GM23338 (cell line): Measurements from ENCODE around the gene RNF213. TPM values are rescaled to one million over a fixed set of nuclear protein-coding genes. Genes with fewer than 3 reads are reported as not detected.

ENCODE experiments used
- ATAC-seq: fragments of 200-7000 bp; cut with Tn5 transposase; 3 replicates; pipeline ENCODE4 v1.9.1; 2020
- DNase-seq: peaks from one replicate; pipeline ENCODE4 v3.0.0-alpha.2; 2015; ENCODE audit warnings: low spot score
- H2AFZ ChIP-seq: fragments of 200-600 bp; sonication (generic); 2 replicates; pipeline ENCODE4 v1.8.0; 2016; ENCODE audit warnings: antibody characterized with exemption, mild to moderate bottlenecking, moderate library complexity
- H3F3A ChIP-seq: fragments of 200-600 bp; sonication (generic); replicated peaks from 2 replicates; pipeline ENCODE4 v1.8.0; 2017; ENCODE audit warnings: antibody characterized with exemption, mixed run types, low read depth
- H3K27ac ChIP-seq: fragments of 200-600 bp; sonication (generic); 2 replicates; pipeline ENCODE4 v1.6.1; 2016; ENCODE audit warnings: low read depth
- H3K27me3 ChIP-seq: fragments of 200-600 bp; sonication (generic); 2 replicates; pipeline ENCODE4 v1.8.0; 2016; ENCODE audit warnings: mild to moderate bottlenecking, mixed run types, moderate library complexity; ENCODE audit not compliant: insufficient read depth
- H3K36me3 ChIP-seq: fragments of 200-600 bp; sonication (generic); 2 replicates; pipeline ENCODE4 v1.8.0; 2016; ENCODE audit warnings: mild to moderate bottlenecking; ENCODE audit not compliant: insufficient read depth
- H3K4me1 ChIP-seq: fragments of 200-600 bp; sonication (generic); 2 replicates; pipeline ENCODE4 v1.8.0; 2016; ENCODE audit warnings: mild to moderate bottlenecking, moderate library complexity; ENCODE audit not compliant: insufficient read depth
- H3K4me2 ChIP-seq: fragments of 200-600 bp; sonication (generic); 2 replicates; pipeline ENCODE4 v1.7.1; 2017; ENCODE audit warnings: mixed run types
- H3K4me3 ChIP-seq: fragments of 200-600 bp; sonication (generic); 2 replicates; pipeline ENCODE4 v1.6.1; 2016; ENCODE audit warnings: mixed run types
- H3K79me2 ChIP-seq: fragments of 200-600 bp; sonication (generic); replicated peaks from 2 replicates; pipeline ENCODE4 v1.8.0; 2017; ENCODE audit warnings: mild to moderate bottlenecking; ENCODE audit not compliant: insufficient read depth
- H3K9me2 ChIP-seq: fragments of 200-600 bp; sonication (generic); 2 replicates; pipeline ENCODE4 v1.8.0; 2017; ENCODE audit not compliant: insufficient read depth
- H4K20me1 ChIP-seq: fragments of 200-600 bp; sonication (generic); replicated peaks from 2 replicates; pipeline ENCODE4 v1.8.0; 2017; ENCODE audit warnings: mild to moderate bottlenecking; ENCODE audit not compliant: insufficient read depth
- H3K27ac Mint-ChIP-seq: 2 replicates; pipeline ENCODE4 v1.8.0; 2020; ENCODE audit warnings: inconsistent platforms, mild to moderate bottlenecking, moderate library complexity, mixed read lengths
- H3K27me3 Mint-ChIP-seq: 3 replicates; pipeline ENCODE4 v1.8.0; 2022; ENCODE audit warnings: low read depth, mild to moderate bottlenecking, moderate library complexity, mixed read lengths, inconsistent platforms; ENCODE audit not compliant: insufficient read depth, poor library complexity
- H3K36me3 Mint-ChIP-seq: 3 replicates; pipeline ENCODE4 v1.8.0; 2021; ENCODE audit warnings: low read depth, mild to moderate bottlenecking, inconsistent platforms, moderate library complexity, mixed read lengths
- H3K4me1 Mint-ChIP-seq: 3 replicates; pipeline ENCODE4 v1.8.0; 2020; ENCODE audit warnings: mild to moderate bottlenecking, inconsistent platforms, mixed read lengths
- H3K4me3 Mint-ChIP-seq: 3 replicates; pipeline ENCODE4 v1.8.0; 2021; ENCODE audit warnings: moderate library complexity, mild to moderate bottlenecking, inconsistent platforms, mixed read lengths
- H3K9me3 Mint-ChIP-seq: 3 replicates; pipeline ENCODE4 v1.8.0; 2020; ENCODE audit warnings: moderate library complexity, mild to moderate bottlenecking, inconsistent platforms, mixed read lengths
- CTCF ChIP-seq, 2 experiments: fragments of 200-600 bp in 1 of 2; sonication (generic) in 1 of 2; conservative IDR thresholded peaks; 2 replicates each; pipeline versions ENCODE4 v1.5.1 to v1.6.1; 2016 to 2017; ENCODE audit warnings: antibody characterized with exemption in 2 of 2, low read depth in 2 of 2, mild to moderate bottlenecking in 2 of 2, moderate library complexity in 1 of 2
- EZH2 ChIP-seq: fragments of 200-600 bp; sonication (generic); IDR thresholded peaks from one replicate; pipeline ENCODE4 v1.8.0; 2017; ENCODE audit warnings: antibody characterized with exemption, mild to moderate bottlenecking, low read depth; ENCODE audit not compliant: unreplicated experiment
- EZH2phosphoT487 ChIP-seq: fragments of 200-600 bp; sonication (generic); IDR thresholded peaks from one replicate; pipeline ENCODE4 v1.8.1; 2018; ENCODE audit warnings: antibody characterized with exemption; ENCODE audit not compliant: unreplicated experiment
- JUNB ChIP-seq: IDR thresholded peaks from one replicate; pipeline ENCODE4 v1.6.1; 2016; ENCODE audit warnings: antibody characterized with exemption; ENCODE audit not compliant: unreplicated experiment
- NANOG ChIP-seq: IDR thresholded peaks from 2 replicates; pipeline ENCODE4 v1.6.1; 2016; ENCODE audit warnings: antibody characterized with exemption, borderline replicate concordance
- POLR2AphosphoS5 ChIP-seq: IDR thresholded peaks from 2 replicates; pipeline ENCODE4 v1.6.1; 2016; ENCODE audit warnings: antibody characterized with exemption, low read depth
- STAT1 ChIP-seq: IDR thresholded peaks from one replicate; pipeline ENCODE4 v1.6.1; 2016; ENCODE audit warnings: antibody characterized with exemption; ENCODE audit not compliant: unreplicated experiment
- ZNF114 ChIP-seq: fragments of 250-450 bp; sonication (Bioruptor Pico); IDR thresholded peaks from 2 replicates; pipeline ENCODE4 v1.5.0; 2020; ENCODE audit warnings: mild to moderate bottlenecking, moderate library complexity
- polyA plus RNA-seq: library from polyadenylated mRNA; unstranded; fragments of >200 nt; fragmentation: Nextera tagmentation; extraction: Ambion mirVana; gene quantifications from 2 replicates; pipeline ENCODE4 v1.2.1, GENCODE V29; 2016
- total RNA-seq: library from RNA; depleted of rRNA; stranded (reverse); fragments of >200 nt; shearing (Covaris generic); gene quantifications from 2 replicates; pipeline ENCODE4 v1.2.3, GENCODE V29; 2014
- TF ChIP-seq, protein P1 (sequence below): IDR thresholded peaks from one replicate; pipeline ENCODE4 v1.6.1; 2018; ENCODE audit warnings: antibody characterized with exemption; ENCODE audit not compliant: unreplicated experiment
- TF ChIP-seq, protein P2 (sequence below): fragments of 250-450 bp; sonication (Bioruptor Pico); IDR thresholded peaks from 2 replicates; pipeline ENCODE4 v1.5.0; 2020; ENCODE audit warnings: mild to moderate bottlenecking, moderate library complexity
- TF ChIP-seq, protein P3 (sequence below): IDR thresholded peaks from 2 replicates; pipeline ENCODE4 v1.6.1; 2016; ENCODE audit warnings: antibody characterized with exemption

The RNF213 gene
- total and polyA plus RNA-seq, 2 experiments from 2014 or later: 21.2 to 67.2 TPM

DNA sequence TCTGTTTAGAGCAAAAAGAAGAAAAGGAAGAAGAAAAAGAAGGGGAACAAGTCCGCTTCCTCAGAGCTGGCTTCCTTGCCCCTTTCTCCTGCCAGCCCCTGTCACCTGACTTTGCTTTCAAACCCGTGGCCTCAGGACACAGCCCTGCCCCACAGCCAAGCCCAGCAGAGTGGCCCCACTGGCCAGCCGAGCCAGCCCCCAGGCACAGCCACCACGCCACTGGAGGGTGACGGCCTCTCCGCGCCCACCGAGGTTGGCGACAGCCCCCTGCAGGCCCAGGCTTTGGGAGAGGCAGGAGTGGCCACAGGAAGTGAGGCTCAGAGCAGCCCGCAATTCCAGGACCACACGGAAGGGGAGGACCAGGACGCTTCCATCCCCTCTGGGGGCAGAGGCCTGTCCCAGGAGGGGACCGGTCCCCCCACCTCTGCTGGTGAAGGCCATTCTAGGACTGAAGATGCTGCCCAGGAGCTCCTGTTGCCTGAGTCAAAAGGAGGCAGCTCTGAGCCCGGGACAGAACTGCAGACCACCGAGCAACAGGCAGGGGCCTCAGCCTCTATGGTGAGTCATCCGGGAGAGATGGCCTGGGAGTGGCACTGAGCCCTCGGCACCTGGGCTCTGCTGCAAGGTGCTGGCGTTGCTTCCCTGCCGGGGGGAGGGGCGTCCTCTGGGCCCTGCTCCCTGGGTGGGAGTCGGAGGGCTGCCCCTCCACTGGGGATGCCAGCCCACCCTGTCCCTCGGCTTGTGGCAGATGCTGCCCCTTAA lies 27.3 kb downstream of the RNF213 start (continued):
- TF ChIP-seq JUNB: no peak

- no peak for TF ChIP-seq EZH2phosphoT487
- TF ChIP-seq, protein P1, sequence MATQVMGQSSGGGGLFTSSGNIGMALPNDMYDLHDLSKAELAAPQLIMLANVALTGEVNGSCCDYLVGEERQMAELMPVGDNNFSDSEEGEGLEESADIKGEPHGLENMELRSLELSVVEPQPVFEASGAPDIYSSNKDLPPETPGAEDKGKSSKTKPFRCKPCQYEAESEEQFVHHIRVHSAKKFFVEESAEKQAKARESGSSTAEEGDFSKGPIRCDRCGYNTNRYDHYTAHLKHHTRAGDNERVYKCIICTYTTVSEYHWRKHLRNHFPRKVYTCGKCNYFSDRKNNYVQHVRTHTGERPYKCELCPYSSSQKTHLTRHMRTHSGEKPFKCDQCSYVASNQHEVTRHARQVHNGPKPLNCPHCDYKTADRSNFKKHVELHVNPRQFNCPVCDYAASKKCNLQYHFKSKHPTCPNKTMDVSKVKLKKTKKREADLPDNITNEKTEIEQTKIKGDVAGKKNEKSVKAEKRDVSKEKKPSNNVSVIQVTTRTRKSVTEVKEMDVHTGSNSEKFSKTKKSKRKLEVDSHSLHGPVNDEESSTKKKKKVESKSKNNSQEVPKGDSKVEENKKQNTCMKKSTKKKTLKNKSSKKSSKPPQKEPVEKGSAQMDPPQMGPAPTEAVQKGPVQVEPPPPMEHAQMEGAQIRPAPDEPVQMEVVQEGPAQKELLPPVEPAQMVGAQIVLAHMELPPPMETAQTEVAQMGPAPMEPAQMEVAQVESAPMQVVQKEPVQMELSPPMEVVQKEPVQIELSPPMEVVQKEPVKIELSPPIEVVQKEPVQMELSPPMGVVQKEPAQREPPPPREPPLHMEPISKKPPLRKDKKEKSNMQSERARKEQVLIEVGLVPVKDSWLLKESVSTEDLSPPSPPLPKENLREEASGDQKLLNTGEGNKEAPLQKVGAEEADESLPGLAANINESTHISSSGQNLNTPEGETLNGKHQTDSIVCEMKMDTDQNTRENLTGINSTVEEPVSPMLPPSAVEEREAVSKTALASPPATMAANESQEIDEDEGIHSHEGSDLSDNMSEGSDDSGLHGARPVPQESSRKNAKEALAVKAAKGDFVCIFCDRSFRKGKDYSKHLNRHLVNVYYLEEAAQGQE: no peak
- no peak for TF ChIP-seq JUNB
- no peak for TF ChIP-seq NANOG
- no peak for TF ChIP-seq STAT1
- TF ChIP-seq, protein P2, sequence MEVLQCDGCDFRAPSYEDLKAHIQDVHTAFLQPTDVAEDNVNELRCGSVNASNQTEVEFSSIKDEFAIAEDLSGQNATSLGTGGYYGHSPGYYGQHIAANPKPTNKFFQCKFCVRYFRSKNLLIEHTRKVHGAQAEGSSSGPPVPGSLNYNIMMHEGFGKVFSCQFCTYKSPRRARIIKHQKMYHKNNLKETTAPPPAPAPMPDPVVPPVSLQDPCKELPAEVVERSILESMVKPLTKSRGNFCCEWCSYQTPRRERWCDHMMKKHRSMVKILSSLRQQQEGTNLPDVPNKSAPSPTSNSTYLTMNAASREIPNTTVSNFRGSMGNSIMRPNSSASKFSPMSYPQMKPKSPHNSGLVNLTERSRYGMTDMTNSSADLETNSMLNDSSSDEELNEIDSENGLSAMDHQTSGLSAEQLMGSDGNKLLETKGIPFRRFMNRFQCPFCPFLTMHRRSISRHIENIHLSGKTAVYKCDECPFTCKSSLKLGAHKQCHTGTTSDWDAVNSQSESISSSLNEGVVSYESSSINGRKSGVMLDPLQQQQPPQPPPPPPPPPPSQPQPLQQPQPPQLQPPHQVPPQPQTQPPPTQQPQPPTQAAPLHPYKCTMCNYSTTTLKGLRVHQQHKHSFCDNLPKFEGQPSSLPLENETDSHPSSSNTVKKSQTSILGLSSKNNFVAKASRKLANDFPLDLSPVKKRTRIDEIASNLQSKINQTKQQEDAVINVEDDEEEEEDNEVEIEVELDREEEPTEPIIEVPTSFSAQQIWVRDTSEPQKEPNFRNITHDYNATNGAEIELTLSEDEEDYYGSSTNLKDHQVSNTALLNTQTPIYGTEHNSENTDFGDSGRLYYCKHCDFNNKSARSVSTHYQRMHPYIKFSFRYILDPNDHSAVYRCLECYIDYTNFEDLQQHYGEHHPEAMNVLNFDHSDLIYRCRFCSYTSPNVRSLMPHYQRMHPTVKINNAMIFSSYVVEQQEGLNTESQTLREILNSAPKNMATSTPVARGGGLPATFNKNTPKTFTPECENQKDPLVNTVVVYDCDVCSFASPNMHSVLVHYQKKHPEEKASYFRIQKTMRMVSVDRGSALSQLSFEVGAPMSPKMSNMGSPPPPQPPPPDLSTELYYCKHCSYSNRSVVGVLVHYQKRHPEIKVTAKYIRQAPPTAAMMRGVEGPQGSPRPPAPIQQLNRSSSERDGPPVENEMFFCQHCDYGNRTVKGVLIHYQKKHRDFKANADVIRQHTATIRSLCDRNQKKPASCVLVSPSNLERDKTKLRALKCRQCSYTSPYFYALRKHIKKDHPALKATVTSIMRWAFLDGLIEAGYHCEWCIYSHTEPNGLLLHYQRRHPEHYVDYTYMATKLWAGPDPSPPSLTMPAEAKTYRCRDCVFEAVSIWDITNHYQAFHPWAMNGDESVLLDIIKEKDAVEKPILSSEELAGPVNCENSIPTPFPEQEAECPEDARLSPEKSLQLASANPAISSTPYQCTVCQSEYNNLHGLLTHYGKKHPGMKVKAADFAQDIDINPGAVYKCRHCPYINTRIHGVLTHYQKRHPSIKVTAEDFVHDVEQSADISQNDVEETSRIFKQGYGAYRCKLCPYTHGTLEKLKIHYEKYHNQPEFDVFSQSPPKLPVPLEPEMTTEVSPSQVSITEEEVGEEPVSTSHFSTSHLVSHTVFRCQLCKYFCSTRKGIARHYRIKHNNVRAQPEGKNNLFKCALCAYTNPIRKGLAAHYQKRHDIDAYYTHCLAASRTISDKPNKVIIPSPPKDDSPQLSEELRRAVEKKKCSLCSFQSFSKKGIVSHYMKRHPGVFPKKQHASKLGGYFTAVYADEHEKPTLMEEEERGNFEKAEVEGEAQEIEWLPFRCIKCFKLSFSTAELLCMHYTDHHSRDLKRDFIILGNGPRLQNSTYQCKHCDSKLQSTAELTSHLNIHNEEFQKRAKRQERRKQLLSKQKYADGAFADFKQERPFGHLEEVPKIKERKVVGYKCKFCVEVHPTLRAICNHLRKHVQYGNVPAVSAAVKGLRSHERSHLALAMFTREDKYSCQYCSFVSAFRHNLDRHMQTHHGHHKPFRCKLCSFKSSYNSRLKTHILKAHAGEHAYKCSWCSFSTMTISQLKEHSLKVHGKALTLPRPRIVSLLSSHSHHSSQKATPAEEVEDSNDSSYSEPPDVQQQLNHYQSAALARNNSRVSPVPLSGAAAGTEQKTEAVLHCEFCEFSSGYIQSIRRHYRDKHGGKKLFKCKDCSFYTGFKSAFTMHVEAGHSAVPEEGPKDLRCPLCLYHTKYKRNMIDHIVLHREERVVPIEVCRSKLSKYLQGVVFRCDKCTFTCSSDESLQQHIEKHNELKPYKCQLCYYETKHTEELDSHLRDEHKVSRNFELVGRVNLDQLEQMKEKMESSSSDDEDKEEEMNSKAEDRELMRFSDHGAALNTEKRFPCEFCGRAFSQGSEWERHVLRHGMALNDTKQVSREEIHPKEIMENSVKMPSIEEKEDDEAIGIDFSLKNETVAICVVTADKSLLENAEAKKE (CRISPR knock-in tag): no peak
- no peak for TF ChIP-seq ZNF114 (CRISPR knock-in tag)
- no peak for TF ChIP-seq CTCF (conservative IDR thresholded peaks at IDR 0.05; ENCODE audit: low read depth in 2 of 2)
- TF ChIP-seq POLR2AphosphoS5: no peak
- no peak for TF ChIP-seq EZH2
- TF ChIP-seq, protein P3, sequence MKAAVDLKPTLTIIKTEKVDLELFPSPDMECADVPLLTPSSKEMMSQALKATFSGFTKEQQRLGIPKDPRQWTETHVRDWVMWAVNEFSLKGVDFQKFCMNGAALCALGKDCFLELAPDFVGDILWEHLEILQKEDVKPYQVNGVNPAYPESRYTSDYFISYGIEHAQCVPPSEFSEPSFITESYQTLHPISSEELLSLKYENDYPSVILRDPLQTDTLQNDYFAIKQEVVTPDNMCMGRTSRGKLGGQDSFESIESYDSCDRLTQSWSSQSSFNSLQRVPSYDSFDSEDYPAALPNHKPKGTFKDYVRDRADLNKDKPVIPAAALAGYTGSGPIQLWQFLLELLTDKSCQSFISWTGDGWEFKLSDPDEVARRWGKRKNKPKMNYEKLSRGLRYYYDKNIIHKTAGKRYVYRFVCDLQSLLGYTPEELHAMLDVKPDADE: no peak
- no peaks in the 10 kb centered on the region for H3K79me2 ChIP-seq
- no peaks in the 10 kb centered on the region for H3K4me1 ChIP-seq
- Mint-ChIP-seq H3K9me3 (no peaks in the 10 kb centered on the region), H3K36me3 (peaks cover 51% of the 10 kb centered on the region), H3K4me1 (peaks cover 3% of the 10 kb centered on the region), H3K27me3 (peaks cover 5% of the 10 kb centered on the region), H3K4me3 (no peak overlapping the region), H3K27ac (no peak overlapping the region)
- DNase-seq (no peak), ATAC-seq (no peak)
- H4K20me1 ChIP-seq: no peaks in the 10 kb centered on the region
- H2AFZ ChIP-seq: no peak overlapping the region
- no peak overlapping the region for H3K27ac ChIP-seq
- no peaks in the 10 kb centered on the region for H3K27me3 ChIP-seq
- H3F3A ChIP-seq: no peaks in the 10 kb centered on the region
- H3K4me3 ChIP-seq: no peak overlapping the region
- no peaks in the 10 kb centered on the region for H3K9me2 ChIP-seq
- peaks cover 13% of the 10 kb centered on the region; the same call in 1 of the 2 replicates for H3K36me3 ChIP-seq
- no peak overlapping the region for H3K4me2 ChIP-seq
Measured at GRCh38 chr17:80289616-80290015, 29.0 kb downstream of the RNF213 start.
